Breast epithelium (tissue), 4 donors: Measurements from ENCODE around the gene RDH16. TPM values are rescaled to one million over a fixed set of nuclear protein-coding genes. Genes with fewer than 3 reads are reported as not detected.
A peak's percentile ranks its signal among the peaks of the same experiment; 100 is the strongest.

Experiments used
- DNase-seq, 2 donors: peaks; one replicate each; pipeline ENCODE4 v3.0.0-alpha.2; 2019; ENCODE audit warnings: low spot score in 2 of 2
- H3K27ac ChIP-seq, 2 donors: fragments of 200-600 bp; sonication (generic) in 1 of 2; one replicate each; pipeline ENCODE4 v1.5.1; 2016 to 2019; ENCODE audit warnings: mild to moderate bottlenecking in 1 of 2
- H3K27me3 ChIP-seq, 2 donors: fragments of 200-600 bp; sonication (generic) in 1 of 2; one replicate each; pipeline versions ENCODE4 v1.5.1 to v1.6.0; 2017 to 2019; ENCODE audit warnings: control low read depth in 1 of 2, mild to moderate bottlenecking in 1 of 2
- H3K36me3 ChIP-seq: fragments of 200-600 bp; one replicate; pipeline ENCODE4 v1.5.1; 2019
- H3K4me1 ChIP-seq, 2 donors: fragments of 200-600 bp; sonication (generic); one replicate each; pipeline ENCODE4 v1.5.1; 2016 to 2019; ENCODE audit warnings: control low read depth in 1 of 2
- H3K4me3 ChIP-seq, 3 donors: fragments of 200-600 bp; sonication (generic); 1 replicate in 2 of 3; 2 replicates in 1 of 3; pipeline ENCODE4 v1.5.1; 2016 to 2019; ENCODE audit warnings: mild to moderate bottlenecking in 3 of 3, moderate library complexity in 2 of 3
- H3K9me3 ChIP-seq, 2 donors: fragments of 200-600 bp; sonication (generic) in 1 of 2; one replicate each; pipeline ENCODE4 v1.5.1; 2016 to 2019; ENCODE audit warnings: control low read depth in 1 of 2
- CTCF ChIP-seq, 3 donors: fragments of 450-650 bp; IDR thresholded peaks; one replicate each; pipeline ENCODE4 v1.5.1; 2016 to 2017; ENCODE audit warnings: antibody characterized with exemption in 3 of 3, mild to moderate bottlenecking in 3 of 3, moderate library complexity in 3 of 3
- POLR2A ChIP-seq: fragments of 450-650 bp; IDR thresholded peaks from one replicate; pipeline ENCODE4 v1.6.1; 2016; ENCODE audit warnings: antibody characterized with exemption, mild to moderate bottlenecking, moderate library complexity
- POLR2AphosphoS5 ChIP-seq, 3 donors: sonication (generic); formaldehyde crosslinking; IDR thresholded peaks; one replicate each; pipeline ENCODE4 v1.6.1; 2017; ENCODE audit warnings: antibody characterized with exemption in 3 of 3
- intact Hi-C: fragments of 100-400 bp; cut with DNase I; formaldehyde crosslinking; loops from one replicate; pipeline ENCODE4 v1.15.1; 2023; ENCODE audit warnings: low total_unique reads
- total RNA-seq, 3 donors: library from RNA; depleted of rRNA; stranded (reverse); fragments of >200 nt; gene quantifications; one replicate each; pipeline ENCODE4 v1.1.0, GENCODE V29; 2016

Gene RDH16
- total RNA-seq, 3 donors from 2014 or later: 0.48 to 1.3 (median 0.59) TPM

DNA sequence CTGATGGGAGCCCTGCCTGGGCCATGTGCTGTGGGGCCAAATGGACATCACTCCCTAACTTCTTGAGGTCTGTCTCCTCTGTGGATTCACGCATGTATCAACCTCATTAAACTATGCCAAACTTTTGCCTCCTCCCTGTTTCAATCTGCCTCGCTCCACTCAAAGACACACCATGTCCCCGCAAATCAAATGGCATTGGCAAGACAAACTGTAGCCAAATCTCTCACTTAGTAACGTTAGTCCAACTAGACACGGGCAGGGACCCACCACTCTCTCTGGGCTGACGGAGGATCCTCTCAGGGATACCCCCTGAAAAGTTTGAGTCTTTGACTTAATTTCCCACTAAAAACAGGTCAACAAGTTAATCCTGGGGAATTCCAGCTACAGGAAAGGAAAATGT, 40.9 kb upstream of the RDH16 start:
- intact Hi-C loops: loop anchor here (10.0 kb wide), 1 partner anchor 244 kb away; the partner anchor contains the start of gene PRIM1

DNA sequence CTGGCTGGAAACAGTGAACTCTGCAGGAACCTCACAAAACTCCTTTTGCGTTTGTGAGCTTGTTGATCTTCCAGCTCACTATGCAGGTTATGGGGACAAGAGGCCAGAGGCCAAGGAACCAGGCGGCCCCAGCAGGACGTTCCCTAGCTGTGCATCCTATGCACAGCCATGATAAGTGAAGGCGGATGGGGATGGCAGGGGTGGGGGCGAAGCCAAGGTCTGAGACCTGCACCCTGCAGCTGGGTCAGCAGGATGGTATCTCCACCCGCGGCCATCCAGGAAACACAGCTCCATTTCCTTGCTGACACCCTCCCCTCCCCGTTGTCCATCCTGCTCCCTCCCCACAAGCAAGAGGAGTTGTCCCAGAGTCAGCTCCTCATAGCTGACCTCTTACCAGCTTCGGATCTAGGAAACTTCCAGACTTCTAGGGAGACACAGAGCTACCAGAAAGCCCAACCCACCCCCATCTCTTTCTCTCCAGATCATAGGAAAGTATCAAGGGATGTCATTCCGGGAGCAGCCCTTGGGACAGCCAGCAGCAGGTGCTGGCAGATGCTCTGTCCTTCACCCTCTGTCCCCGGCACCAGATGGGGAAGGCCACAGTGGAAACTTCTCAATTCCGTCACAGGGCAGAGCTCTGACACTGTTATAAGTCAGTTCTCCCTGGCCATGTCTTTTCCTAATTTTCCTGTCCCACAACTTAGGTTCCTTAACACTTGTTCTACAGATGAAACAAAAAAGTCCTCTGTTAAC, 39.6 kb upstream of the RDH16 start:
- Histone ChIP-seq H3K27ac (no peak overlapping the region), H3K36me3 (no peaks in the 10 kb centered on the region), H3K4me3 (no peak overlapping the region), H3K9me3 (no peaks in the 10 kb centered on the region), H3K4me1 (no peaks in the 10 kb centered on the region), H3K27me3 (no peaks in the 10 kb centered on the region)
- TF ChIP-seq CTCF (IDR thresholded peaks at IDR 0.05) (no peak), POLR2AphosphoS5 (IDR thresholded peaks at IDR 0.05) (no peak), POLR2A (no peak)
- DNase-seq: no peak
- intact Hi-C loops: loop anchor here (10.0 kb wide), 1 partner anchor 242 kb away; the partner anchor contains the start of gene PRIM1

More for the DNA sequence above, 40.9 kb upstream of the RDH16 start:
- Histone ChIP-seq H3K9me3 (no peaks in the 10 kb centered on the region), H3K4me1 (no peaks in the 10 kb centered on the region), H3K27me3 (no peaks in the 10 kb centered on the region), H3K36me3 (peaks cover 5% of the 10 kb centered on the region), H3K27ac (no peak overlapping the region), H3K4me3 (no peak overlapping the region)
- TF ChIP-seq CTCF (IDR thresholded peaks at IDR 0.05): no peak
- no peak for TF ChIP-seq POLR2AphosphoS5 (IDR thresholded peaks at IDR 0.05)
- TF ChIP-seq POLR2A: no peak
- no peak for DNase-seq

DNA sequence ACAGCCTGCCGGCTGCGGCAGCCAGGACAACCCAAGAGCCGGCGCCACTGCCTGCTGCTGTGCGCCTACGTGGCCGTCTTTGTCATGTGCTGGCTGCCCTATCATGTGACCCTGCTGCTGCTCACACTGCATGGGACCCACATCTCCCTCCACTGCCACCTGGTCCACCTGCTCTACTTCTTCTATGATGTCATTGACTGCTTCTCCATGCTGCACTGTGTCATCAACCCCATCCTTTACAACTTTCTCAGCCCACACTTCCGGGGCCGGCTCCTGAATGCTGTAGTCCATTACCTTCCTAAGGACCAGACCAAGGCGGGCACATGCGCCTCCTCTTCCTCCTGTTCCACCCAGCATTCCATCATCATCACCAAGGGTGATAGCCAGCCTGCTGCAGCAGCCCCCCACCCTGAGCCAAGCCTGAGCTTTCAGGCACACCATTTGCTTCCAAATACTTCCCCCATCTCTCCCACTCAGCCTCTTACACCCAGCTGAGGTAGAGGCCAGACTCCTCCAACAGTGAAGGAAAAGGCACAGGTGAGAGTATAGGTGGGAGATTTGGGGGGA, 38.6 kb upstream of the RDH16 start:
- intact Hi-C loops: loop anchor here (10.0 kb wide), 1 partner anchor 241 kb away; the partner anchor contains the start of gene PRIM1
- H3K27ac ChIP-seq: no peak overlapping the region
- no peaks in the 10 kb centered on the region for H3K4me1 ChIP-seq
- no peak overlapping the region for H3K4me3 ChIP-seq
- TF ChIP-seq POLR2AphosphoS5 (IDR thresholded peaks at IDR 0.05) (no peak), POLR2A (no peak), CTCF (IDR thresholded peaks at IDR 0.05) (no peak)
- H3K9me3 ChIP-seq: no peaks in the 10 kb centered on the region
- no peaks in the 10 kb centered on the region for H3K36me3 ChIP-seq
- no peak for DNase-seq
- H3K27me3 ChIP-seq: no peaks in the 10 kb centered on the region

DNA sequence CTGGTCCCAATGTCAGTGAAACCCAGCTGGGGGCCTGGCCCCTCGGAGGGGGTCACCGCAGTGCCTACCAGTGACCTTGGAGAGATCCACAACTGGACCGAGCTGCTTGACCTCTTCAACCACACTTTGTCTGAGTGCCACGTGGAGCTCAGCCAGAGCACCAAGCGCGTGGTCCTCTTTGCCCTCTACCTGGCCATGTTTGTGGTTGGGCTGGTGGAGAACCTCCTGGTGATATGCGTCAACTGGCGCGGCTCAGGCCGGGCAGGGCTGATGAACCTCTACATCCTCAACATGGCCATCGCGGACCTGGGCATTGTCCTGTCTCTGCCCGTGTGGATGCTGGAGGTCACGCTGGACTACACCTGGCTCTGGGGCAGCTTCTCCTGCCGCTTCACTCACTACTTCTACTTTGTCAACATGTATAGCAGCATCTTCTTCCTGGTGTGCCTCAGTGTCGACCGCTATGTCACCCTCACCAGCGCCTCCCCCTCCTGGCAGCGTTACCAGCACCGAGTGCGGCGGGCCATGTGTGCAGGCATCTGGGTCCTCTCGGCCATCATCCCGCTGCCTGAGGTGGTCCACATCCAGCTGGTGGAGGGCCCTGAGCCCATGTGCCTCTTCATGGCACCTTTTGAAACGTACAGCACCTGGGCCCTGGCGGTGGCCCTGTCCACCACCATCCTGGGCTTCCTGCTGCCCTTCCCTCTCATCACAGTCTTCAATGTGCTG, 38.0 kb upstream of the RDH16 start:
- no peaks in the 10 kb centered on the region for H3K4me1 ChIP-seq
- DNase-seq: no peak

More for the DNA sequence above, 38.0 kb upstream of the RDH16 start:
- TF ChIP-seq CTCF (IDR thresholded peaks at IDR 0.05) (no peak), POLR2AphosphoS5 (IDR thresholded peaks at IDR 0.05) (no peak), POLR2A (no peak)
- Histone ChIP-seq H3K4me3 (peak overlapping the region in 1 of 3 donors; percentile 22), H3K9me3 (no peaks in the 10 kb centered on the region), H3K27ac (no peak overlapping the region), H3K36me3 (no peaks in the 10 kb centered on the region), H3K27me3 (no peaks in the 10 kb centered on the region)
- intact Hi-C loops: loop anchor here (10.0 kb wide), 1 partner anchor 241 kb away; the partner anchor contains the start of gene PRIM1
